ENCODE data around the gene OSER1.

GRCh38 chr20:44231713-44232468 is 21.3 kb upstream of the OSER1 start:
- no peak for TF ChIP-seq CTCF (IDR thresholded peaks at IDR 0.05)
- no peak for TF ChIP-seq EZH2 (IDR thresholded peaks at IDR 0.05)

Data from neural progenitor cell (in vitro differentiated cells).